ENCODE measurements around the gene DYSF. TPM values are rescaled to one million over a fixed set of nuclear protein-coding genes. Genes with fewer than 3 reads are reported as not detected.

DYSF gene
- total RNA-seq, 1 donor from 2014 or later = 12.8 TPM

GRCh38 chr2:71571945-71572344 is 118.6 kb downstream of the DYSF start:
- DNase-seq (ENCODE audit: low spot score) = no peak

GRCh38 chr2:71575966-71576365 is 122.6 kb downstream of the DYSF start:
- DNase-seq (ENCODE audit: low spot score) = no peak

DNA sequence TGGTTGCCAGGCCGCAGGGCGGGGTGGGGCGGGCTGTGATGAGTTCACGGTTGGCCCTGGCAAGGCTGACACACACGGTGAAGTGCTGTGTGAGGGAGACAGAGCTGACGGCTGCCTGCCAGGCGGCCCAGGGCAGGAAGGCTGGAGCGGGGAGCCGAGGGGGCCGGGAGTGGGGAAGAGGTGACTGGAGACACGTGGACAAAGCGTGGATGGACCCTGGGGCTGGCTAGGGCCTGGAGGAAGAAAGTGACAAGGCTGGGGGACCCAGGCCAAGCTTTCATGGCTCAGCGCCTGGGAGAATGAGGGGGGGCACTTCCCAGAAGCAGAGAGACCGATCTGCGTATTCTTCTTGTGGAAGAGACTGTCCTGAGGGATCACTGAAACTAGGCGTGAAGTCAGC is 123.2 kb downstream of the DYSF start:
- no peak for DNase-seq (ENCODE audit: low spot score)

DNA sequence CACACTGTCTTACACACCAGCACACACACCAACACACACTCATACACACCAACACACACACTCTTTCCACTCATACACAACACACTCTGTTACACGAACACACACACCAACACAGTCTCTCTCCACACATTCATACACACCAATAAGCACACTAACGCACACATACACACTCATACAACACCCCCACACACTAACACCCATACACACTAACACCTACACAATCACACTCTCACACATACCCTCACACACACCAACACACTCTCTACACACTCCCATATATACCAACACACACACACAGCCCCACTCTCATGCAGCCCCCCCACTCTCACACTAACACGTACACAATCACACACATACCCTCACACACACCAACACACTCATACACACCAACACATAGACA is 123.8 kb downstream of the DYSF start:
- DNase-seq (ENCODE audit: low spot score) = no peak

DNA sequence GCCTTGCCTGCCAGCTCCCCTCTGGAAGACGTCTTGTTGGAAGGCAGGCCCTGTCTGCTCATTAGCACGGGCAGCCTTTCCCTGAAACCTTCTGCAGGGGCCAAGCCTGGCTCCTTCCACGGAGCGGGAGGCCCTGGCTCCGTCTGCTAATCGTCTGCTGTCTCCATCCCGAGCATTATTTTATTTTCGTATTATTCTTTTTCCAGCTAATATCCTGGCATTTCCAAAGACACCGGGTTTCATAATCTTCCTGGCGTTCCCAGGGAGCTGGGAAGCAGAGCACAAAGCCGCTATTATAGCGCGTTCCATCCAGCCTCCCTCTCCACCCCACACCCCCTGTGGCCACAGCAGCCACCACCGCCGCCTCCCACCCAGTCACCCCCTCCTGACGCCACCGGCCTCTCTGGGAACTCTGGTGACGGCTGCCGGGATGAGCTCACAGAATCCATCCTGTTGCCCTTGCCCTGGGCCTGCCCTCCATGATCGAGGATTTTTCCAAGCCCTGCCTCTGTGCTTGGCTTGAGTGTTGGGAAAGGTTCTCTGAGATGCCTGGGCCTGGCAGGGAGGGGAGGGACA is 125.5 kb downstream of the DYSF start:
- peak; percentile 24 for DNase-seq (ENCODE audit: low spot score)

- DNase-seq (ENCODE audit: low spot score) = no peak
Observed at GRCh38 chr2:71581026-71581425, 127.7 kb downstream of the DYSF start.

DNA sequence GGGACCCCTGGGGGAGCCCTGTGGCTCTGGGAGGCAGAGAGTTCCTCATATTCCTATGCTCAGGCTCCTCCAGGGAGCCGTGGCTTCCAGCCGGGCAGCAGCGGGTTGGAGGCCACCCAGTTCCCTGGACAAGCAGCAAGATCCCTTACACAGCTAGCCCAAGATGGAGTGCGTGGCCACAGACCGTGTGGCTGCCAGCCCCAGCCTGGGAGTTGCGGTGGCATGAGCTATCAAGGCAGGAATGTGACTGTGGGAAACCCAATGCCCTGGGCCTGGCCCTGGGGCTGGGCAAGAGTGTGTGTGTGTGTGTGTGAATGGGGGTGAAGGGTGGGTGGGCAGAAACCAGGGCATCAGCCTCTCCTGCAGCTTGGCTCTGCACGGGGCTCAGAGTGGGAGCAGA is 130.5 kb downstream of the DYSF start:
- no peak for DNase-seq (ENCODE audit: low spot score)

GRCh38 chr2:71586471-71586870 is 133.1 kb downstream of the DYSF start:
- DNase-seq (ENCODE audit: low spot score) = no peak

DNA sequence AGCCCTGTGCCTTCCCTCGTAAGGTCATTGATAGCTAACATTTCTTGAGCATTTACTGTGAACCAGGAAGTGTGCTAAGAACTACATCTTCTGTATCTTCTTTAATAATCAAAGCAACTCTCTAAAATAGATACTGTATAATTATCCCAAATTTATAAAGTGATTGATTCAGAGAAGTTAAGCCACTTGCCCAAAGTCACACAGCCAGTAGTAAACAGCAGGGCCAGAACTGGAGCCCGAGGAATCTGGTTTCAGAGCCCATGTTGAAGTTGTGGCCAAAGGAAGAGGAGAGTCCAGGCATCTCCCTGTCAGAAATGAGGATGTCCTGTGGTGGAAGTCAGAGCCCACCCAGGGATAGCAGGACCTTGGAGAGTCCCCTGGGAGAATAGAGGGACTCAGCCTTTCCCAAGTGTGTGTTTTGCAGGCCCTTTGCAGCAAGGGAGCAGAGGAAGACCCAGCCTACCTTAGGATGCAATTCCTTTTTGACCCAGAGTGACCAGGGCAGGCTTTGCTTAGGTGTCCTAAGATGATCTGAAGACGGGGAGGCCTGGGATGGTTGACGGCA is 134.2 kb downstream of the DYSF start:
- DNase-seq (ENCODE audit: low spot score) = no peak

GRCh38 chr2:71588497-71589170 is 135.3 kb downstream of the DYSF start:
- DNase-seq (ENCODE audit: low spot score) = no peak

DNA sequence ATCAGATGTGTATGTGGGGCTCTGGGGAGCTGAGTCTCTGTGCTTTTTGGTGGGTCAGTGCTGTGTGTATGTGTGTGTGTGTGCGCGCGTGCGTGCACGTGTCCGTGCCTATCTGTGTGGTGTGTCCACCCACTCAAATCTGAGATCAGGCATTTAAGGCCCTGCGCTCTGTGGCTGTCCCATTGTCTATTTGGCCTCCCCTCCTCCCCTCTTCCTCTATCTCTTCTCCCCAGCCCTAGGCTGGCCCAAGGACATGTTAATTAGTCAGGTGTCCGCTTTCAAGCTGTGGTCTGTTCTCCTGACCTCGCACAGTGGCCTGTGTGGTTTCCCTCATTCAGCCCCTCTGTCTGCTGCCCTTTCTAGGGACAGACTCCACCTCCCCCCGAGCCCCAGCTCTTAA is 136.4 kb downstream of the DYSF start:
- DNase-seq (ENCODE audit: low spot score) = no peak

DNA sequence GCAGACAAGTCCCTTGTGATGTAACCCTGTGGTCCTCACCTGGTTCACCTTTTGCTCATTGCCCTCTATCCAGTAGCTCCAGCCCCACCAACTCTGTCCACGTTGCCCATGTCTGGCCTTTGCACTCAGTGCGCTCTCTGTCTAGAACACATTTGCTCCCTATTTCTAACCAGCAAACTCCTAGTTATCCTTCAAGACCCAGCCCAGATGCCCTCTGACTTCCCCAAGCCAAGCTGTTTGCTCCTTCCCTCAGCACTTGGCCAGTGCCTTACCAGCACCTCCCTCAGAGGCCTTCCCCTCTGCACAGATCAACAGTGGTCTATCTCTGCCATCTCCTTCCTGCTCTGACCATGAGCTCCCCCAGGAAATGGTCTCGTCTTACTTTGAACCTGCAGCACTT is 137.7 kb downstream of the DYSF start:
- no peak for DNase-seq (ENCODE audit: low spot score)

GRCh38 chr2:71592181-71592711 is 138.9 kb downstream of the DYSF start:
- DNase-seq (ENCODE audit: low spot score) = no peak

DNA sequence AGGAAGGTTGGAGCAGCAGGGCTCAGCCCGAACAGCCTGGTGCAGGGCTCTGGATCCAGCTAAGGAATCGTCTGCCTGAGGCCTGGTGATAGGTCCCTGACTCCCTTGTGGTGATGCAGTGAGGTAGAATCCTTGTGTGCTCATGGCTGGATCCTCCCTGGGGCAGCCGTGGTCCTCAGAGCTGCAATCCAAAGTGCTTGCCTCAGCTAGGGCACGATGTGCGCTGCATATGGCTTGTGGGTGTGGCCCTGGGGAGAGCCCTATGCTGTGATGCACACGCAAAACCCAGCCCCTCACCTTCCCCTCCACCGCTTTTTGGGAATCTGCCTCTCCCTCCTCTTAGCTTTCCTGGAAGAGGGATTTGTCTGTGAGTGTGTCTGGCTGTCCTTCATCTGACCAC is 142.2 kb downstream of the DYSF start:
- no peak for DNase-seq (ENCODE audit: low spot score)

- DNase-seq (ENCODE audit: low spot score) = no peak
Observed at GRCh38 chr2:71596011-71596410, 142.7 kb downstream of the DYSF start.

GRCh38 chr2:71597756-71598155 is 144.4 kb downstream of the DYSF start:
- DNase-seq (ENCODE audit: low spot score) = no peak

DNA sequence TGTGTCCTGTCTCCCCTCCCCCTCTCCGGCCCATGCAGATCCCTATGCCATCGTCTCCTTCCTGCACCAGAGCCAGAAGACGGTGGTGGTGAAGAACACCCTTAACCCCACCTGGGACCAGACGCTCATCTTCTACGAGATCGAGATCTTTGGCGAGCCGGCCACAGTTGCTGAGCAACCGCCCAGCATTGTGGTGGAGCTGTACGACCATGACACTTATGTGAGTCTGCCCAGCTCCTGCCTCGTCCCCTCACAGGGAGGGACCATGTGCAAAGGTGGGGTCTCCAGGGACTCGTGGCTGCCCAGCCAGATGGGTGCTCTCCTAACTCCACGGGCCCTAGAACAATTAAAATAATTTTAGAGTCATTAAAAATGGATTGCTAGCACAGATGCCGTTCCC is 145.2 kb downstream of the DYSF start:
- no peak for DNase-seq (ENCODE audit: low spot score)

- DNase-seq (ENCODE audit: low spot score) = no peak
Observed at GRCh38 chr2:71599038-71599437, 145.7 kb downstream of the DYSF start.

- no peak for DNase-seq (ENCODE audit: low spot score)
Observed at GRCh38 chr2:71599646-71600236, 146.4 kb downstream of the DYSF start.

DNA sequence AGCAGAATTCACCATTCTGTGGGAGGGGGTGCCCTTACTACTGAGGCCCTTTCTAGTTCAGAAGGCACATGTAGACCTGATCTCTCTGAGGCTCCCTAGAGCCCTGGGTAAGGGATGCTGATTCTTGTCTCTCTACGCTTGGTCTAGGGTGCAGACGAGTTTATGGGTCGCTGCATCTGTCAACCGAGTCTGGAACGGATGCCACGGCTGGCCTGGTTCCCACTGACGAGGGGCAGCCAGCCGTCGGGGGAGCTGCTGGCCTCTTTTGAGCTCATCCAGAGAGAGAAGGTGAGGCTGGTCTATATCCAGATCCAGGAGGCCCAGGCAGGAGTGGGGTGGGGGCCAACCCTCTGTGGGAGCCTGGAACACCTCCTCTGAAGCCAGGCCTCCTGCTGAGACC is 147.2 kb downstream of the DYSF start:
- DNase-seq (ENCODE audit: low spot score) = no peak

GRCh38 chr2:71601136-71602114 is 148.1 kb downstream of the DYSF start:
- DNase-seq (ENCODE audit: low spot score) = no peak

- no peak for DNase-seq (ENCODE audit: low spot score)
Observed at GRCh38 chr2:71602115-71602495, 148.7 kb downstream of the DYSF start.
